ENCODE results near the gene CATSPERZ. TPM values are rescaled to one million over a fixed set of nuclear protein-coding genes. Genes with fewer than 3 reads are reported as not detected.

CATSPERZ gene
- total and polyA plus RNA-seq, 2 experiments from 2014 or later = 0.46 TPM; not detected in 1

DNA sequence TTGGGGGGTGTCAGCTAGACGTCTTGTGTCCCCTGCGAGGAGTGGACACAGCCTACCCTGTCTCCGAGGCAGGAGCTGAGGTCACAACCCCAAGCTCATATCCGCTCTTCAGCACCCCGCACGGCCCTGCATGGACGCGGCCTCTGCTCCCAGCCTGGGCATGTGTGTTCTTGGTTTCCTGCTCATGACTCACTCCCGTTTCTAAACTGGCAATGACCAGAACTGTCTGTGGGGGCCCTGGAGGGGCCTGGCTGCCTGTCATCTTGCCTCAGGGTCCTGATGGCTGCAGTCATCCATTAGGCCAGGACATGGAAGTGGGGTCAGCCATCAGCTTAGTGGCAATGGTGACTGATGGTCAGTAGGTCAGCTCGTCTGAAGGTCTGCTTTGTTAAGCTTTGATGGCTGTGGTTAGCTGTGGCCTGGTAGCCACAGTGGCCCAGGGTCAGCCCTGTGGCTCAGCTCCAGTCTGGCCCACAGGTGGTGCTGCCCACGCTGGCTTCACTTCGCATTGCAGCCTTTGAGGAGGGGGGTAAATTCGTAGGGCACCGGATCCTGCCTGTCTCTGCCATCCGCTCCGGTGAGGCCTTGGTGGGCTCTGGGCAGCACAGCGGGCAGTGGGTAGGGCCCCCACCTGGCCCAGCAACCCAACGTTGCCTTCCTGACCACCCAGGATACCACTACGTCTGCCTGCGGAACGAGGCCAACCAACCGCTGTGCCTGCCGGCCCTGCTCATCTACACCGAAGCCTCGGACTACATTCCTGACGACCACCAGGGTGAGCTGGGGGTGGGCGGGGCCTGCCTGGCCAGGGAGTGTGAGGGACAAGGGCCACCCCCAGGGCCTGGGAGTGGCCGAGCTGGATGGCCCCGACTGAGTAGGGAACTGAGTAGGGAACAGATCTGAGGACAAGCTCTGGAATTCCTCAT lies 36.9 kb upstream of the CATSPERZ start:
- TF ChIP-seq, protein P1, sequence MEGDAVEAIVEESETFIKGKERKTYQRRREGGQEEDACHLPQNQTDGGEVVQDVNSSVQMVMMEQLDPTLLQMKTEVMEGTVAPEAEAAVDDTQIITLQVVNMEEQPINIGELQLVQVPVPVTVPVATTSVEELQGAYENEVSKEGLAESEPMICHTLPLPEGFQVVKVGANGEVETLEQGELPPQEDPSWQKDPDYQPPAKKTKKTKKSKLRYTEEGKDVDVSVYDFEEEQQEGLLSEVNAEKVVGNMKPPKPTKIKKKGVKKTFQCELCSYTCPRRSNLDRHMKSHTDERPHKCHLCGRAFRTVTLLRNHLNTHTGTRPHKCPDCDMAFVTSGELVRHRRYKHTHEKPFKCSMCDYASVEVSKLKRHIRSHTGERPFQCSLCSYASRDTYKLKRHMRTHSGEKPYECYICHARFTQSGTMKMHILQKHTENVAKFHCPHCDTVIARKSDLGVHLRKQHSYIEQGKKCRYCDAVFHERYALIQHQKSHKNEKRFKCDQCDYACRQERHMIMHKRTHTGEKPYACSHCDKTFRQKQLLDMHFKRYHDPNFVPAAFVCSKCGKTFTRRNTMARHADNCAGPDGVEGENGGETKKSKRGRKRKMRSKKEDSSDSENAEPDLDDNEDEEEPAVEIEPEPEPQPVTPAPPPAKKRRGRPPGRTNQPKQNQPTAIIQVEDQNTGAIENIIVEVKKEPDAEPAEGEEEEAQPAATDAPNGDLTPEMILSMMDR (IDR thresholded peaks at IDR 0.05; ENCODE audit: poor library complexity) = no peak
- H3K4me2 ChIP-seq = no peak overlapping the region
- H4K20me1 ChIP-seq (ENCODE audit: insufficient read depth, poor library complexity, severe bottlenecking) = no peaks in the 10 kb centered on the region
- H3K27ac ChIP-seq = no peak overlapping the region
- DNase-seq (ENCODE audit: low spot score) = no peak
- H2AFZ ChIP-seq = no peak overlapping the region
- no peaks in the 10 kb centered on the region for H3K9me2 ChIP-seq (replicated peaks; ENCODE audit: insufficient read depth)
- H3K4me3 ChIP-seq = no peak overlapping the region
- H3K36me3 ChIP-seq (replicated peaks; ENCODE audit: insufficient read depth, low read depth) = no peaks in the 10 kb centered on the region
- no peaks in the 10 kb centered on the region for H3K9me3 ChIP-seq (ENCODE audit: low read depth)
- peaks cover 5% of the 10 kb centered on the region for H3K4me1 ChIP-seq (ENCODE audit: insufficient read depth)
- WGBS (ENCODE audit: low lambda C conversion rate, missing lambda C conversion rate) = 84% methylated on average over 29 of the region's 29 CpGs
- no peaks in the 10 kb centered on the region for H3K79me2 ChIP-seq
- H3K27me3 ChIP-seq = no peaks in the 10 kb centered on the region

- Histone ChIP-seq H3K27ac (no peak overlapping the region), H3K27me3 (no peaks in the 10 kb centered on the region), H3K9me3 (ENCODE audit: low read depth) (no peaks in the 10 kb centered on the region), H3K79me2 (no peaks in the 10 kb centered on the region), H4K20me1 (ENCODE audit: insufficient read depth, poor library complexity, severe bottlenecking) (no peaks in the 10 kb centered on the region), H3K9me2 (replicated peaks; ENCODE audit: insufficient read depth) (no peaks in the 10 kb centered on the region), H2AFZ (no peak overlapping the region), H3K4me1 (ENCODE audit: insufficient read depth) (peaks cover 11% of the 10 kb centered on the region), H3K4me3 (no peak overlapping the region), H3K36me3 (replicated peaks; ENCODE audit: insufficient read depth, low read depth) (no peaks in the 10 kb centered on the region), H3K4me2 (no peak overlapping the region)
- WGBS (ENCODE audit: low lambda C conversion rate, missing lambda C conversion rate) = 89% methylated on average over 7 of the region's 8 CpGs
- no peak for TF ChIP-seq EZH2phosphoT487 (IDR thresholded peaks at IDR 0.05; ENCODE audit: low read depth, severe bottlenecking, unreplicated experiment)
- TF ChIP-seq, protein P1 (IDR thresholded peaks at IDR 0.05; ENCODE audit: poor library complexity) = no peak
- no peak for TF ChIP-seq EZH2 (IDR thresholded peaks at IDR 0.05; ENCODE audit: borderline replicate concordance)
- no peak for DNase-seq (ENCODE audit: low spot score)
These were observed 36.2 kb upstream of the CATSPERZ start for GRCh38 chr11:64263947-64264317.

GRCh38 chr11:64264371-64264852 lies 35.7 kb upstream of the CATSPERZ start:
- H3K4me3 ChIP-seq = no peak overlapping the region
- H3K9me3 ChIP-seq (ENCODE audit: low read depth) = no peaks in the 10 kb centered on the region
- no peaks in the 10 kb centered on the region for H3K36me3 ChIP-seq (replicated peaks; ENCODE audit: insufficient read depth, low read depth)
- DNase-seq (ENCODE audit: low spot score) = no peak
- H3K9me2 ChIP-seq (replicated peaks; ENCODE audit: insufficient read depth) = no peaks in the 10 kb centered on the region
- no peaks in the 10 kb centered on the region for H3K79me2 ChIP-seq
- no peak overlapping the region for H3K4me2 ChIP-seq
- WGBS (ENCODE audit: low lambda C conversion rate, missing lambda C conversion rate) = 84% methylated on average over 10 of the region's 10 CpGs
- no peaks in the 10 kb centered on the region for H4K20me1 ChIP-seq (ENCODE audit: insufficient read depth, poor library complexity, severe bottlenecking)
- no peak for TF ChIP-seq EZH2 (IDR thresholded peaks at IDR 0.05; ENCODE audit: borderline replicate concordance)
- TF ChIP-seq, protein P1 (IDR thresholded peaks at IDR 0.05; ENCODE audit: poor library complexity) = no peak
- TF ChIP-seq EZH2phosphoT487 (IDR thresholded peaks at IDR 0.05; ENCODE audit: low read depth, severe bottlenecking, unreplicated experiment) = no peak
- no peak overlapping the region for H3K27ac ChIP-seq
- H2AFZ ChIP-seq = no peak overlapping the region
- peaks cover 12% of the 10 kb centered on the region for H3K4me1 ChIP-seq (ENCODE audit: insufficient read depth)
- no peaks in the 10 kb centered on the region for H3K27me3 ChIP-seq

All from hepatocyte (in vitro differentiated cells).